IMR-90 (cell line): ENCODE measurements around the gene STK25. TPM values are rescaled to one million over a fixed set of nuclear protein-coding genes. Genes with fewer than 3 reads are reported as not detected.
A peak's percentile ranks its signal among the peaks of the same experiment; 100 is the strongest.

ENCODE experiments used
- ATAC-seq: fragments of 200-7000 bp; cut with Tn5 transposase; 2 replicates; pipeline ENCODE4 v1.9.1; 2020; ENCODE audit warnings: low read depth, mild to moderate bottlenecking, moderate library complexity
- BruUV-seq: library from RNA; stranded (reverse); fragments of 400-500 nt; replicated peaks from 2 replicates; lab custom pipeline; 2021; lab: Mats Ljungman, UMichigan
- CTCF ChIA-PET: fragments of 300-600 bp; formaldehyde crosslinking; extraction: SDS; loops from one replicate; lab custom pipeline; 2021; ENCODE audit warnings: antibody characterized with exemption; lab: Yijun Ruan, JAX
- POLR2A ChIA-PET: fragments of 300-600 bp; sonication (Branson Sonifier 250); formaldehyde crosslinking; loops from one replicate; lab custom pipeline; 2022; ENCODE audit warnings: antibody characterized with exemption; ENCODE audit not compliant: unreplicated experiment; lab: Charles Lee
- DNase-seq: peaks from one replicate; pipeline ENCODE4 v3.0.0; 2013
- H2AFZ ChIP-seq: replicated peaks from 2 replicates; pipeline ENCODE3; 2013; ENCODE audit warnings: low read length, mild to moderate bottlenecking; ENCODE audit not compliant: poor library complexity
- H2AK5ac ChIP-seq: 2 replicates; pipeline ENCODE4 v1.6.1; 2013; ENCODE audit warnings: low read depth, low read length, inconsistent platforms
- H2AK9ac ChIP-seq: replicated peaks from 2 replicates; pipeline ENCODE3; 2013; ENCODE audit warnings: mild to moderate bottlenecking, low read depth, low read length, moderate library complexity; ENCODE audit not compliant: poor library complexity
- H2BK120ac ChIP-seq: 2 replicates; pipeline ENCODE4 v1.6.1; 2013; ENCODE audit warnings: low read depth, low read length, inconsistent platforms
- H2BK15ac ChIP-seq: 3 replicates; pipeline ENCODE4 v1.6.1; 2013; ENCODE audit warnings: low read depth, low read length, inconsistent platforms
- H2BK20ac ChIP-seq: 2 replicates; pipeline ENCODE4 v1.6.1; 2013; ENCODE audit warnings: low read depth, mild to moderate bottlenecking, inconsistent platforms, low read length, moderate library complexity
- H2BK5ac ChIP-seq: 2 replicates; pipeline ENCODE4 v1.6.1; 2013; ENCODE audit warnings: mild to moderate bottlenecking, low read depth, low read length, inconsistent platforms; ENCODE audit not compliant: poor library complexity, severe bottlenecking
- H3K14ac ChIP-seq: replicated peaks from 2 replicates; pipeline ENCODE4 v1.6.1; 2013; ENCODE audit warnings: low read depth, low read length, inconsistent platforms
- H3K18ac ChIP-seq: 2 replicates; pipeline ENCODE4 v1.6.1; 2013; ENCODE audit warnings: low read depth, low read length, control low read depth
- H3K23ac ChIP-seq: 2 replicates; pipeline ENCODE4 v1.6.1; 2013; ENCODE audit warnings: low read depth, low read length, inconsistent platforms
- H3K27ac ChIP-seq: 2 replicates; pipeline ENCODE4 v1.5.1; 2013; ENCODE audit warnings: mild to moderate bottlenecking, control low read depth, low read length; ENCODE audit not compliant: insufficient read depth
- H3K27me3 ChIP-seq: 2 replicates; pipeline ENCODE4 v1.6.1; 2013; ENCODE audit warnings: low read length; ENCODE audit not compliant: control insufficient read depth, insufficient read depth
- H3K36me3 ChIP-seq: 2 replicates; pipeline ENCODE4 v1.6.1; 2013; ENCODE audit warnings: low read length, mixed read lengths; ENCODE audit not compliant: control insufficient read depth, insufficient read depth
- H3K4ac ChIP-seq: 2 replicates; pipeline ENCODE4 v1.6.1; 2013; ENCODE audit warnings: low read depth, low read length, inconsistent platforms
- H3K4me1 ChIP-seq: 2 replicates; pipeline ENCODE4 v1.6.1; 2013; ENCODE audit warnings: low read length, mixed read lengths; ENCODE audit not compliant: control insufficient read depth, insufficient read depth
- H3K4me2 ChIP-seq: 2 replicates; pipeline ENCODE4 v1.6.1; 2013; ENCODE audit warnings: low read depth, mild to moderate bottlenecking, control low read depth, low read length, moderate library complexity
- H3K4me3 ChIP-seq: 2 replicates; pipeline ENCODE4 v1.5.1; 2013; ENCODE audit warnings: low read depth, mild to moderate bottlenecking, control low read depth, low read length, moderate library complexity; ENCODE audit not compliant: insufficient read depth
- H3K56ac ChIP-seq: 2 replicates; pipeline ENCODE4 v1.6.1; 2013; ENCODE audit warnings: low read length, inconsistent platforms; ENCODE audit not compliant: insufficient read depth; ENCODE audit errors: extremely low read depth
- H3K79me1 ChIP-seq, 2 experiments: 2 replicates each; pipeline ENCODE4 v1.6.1; 2013; ENCODE audit warnings: low read length in 2 of 2, inconsistent platforms in 1 of 2, low read depth in 1 of 2
- H3K9ac ChIP-seq: 2 replicates; pipeline ENCODE4 v1.6.1; 2013; ENCODE audit warnings: low read depth, low read length, control low read depth
- H3K9me1 ChIP-seq: 2 replicates; pipeline ENCODE4 v1.6.1; 2013; ENCODE audit warnings: low read length, inconsistent platforms; ENCODE audit not compliant: insufficient read depth
- H3K9me3 ChIP-seq: 2 replicates; pipeline ENCODE4 v1.6.1; 2013; ENCODE audit warnings: low read length; ENCODE audit not compliant: control insufficient read depth, insufficient read depth
- H4K20me1 ChIP-seq: 2 replicates; pipeline ENCODE4 v1.6.1; 2013; ENCODE audit warnings: low read length, inconsistent platforms; ENCODE audit not compliant: insufficient read depth
- H4K5ac ChIP-seq: 2 replicates; pipeline ENCODE4 v1.6.1; 2013; ENCODE audit warnings: mild to moderate bottlenecking, low read depth, low read length, control low read depth
- H4K8ac ChIP-seq, 2 experiments: 2 replicates each; pipeline ENCODE4 v1.6.1; 2013; ENCODE audit warnings: low read depth in 2 of 2, low read length in 2 of 2, control low read depth in 1 of 2, inconsistent platforms in 1 of 2
- H4K91ac ChIP-seq: 2 replicates; pipeline ENCODE4 v1.6.1; 2013; ENCODE audit warnings: low read depth, low read length, inconsistent platforms; ENCODE audit not compliant: insufficient read depth
- BHLHE40 ChIP-seq: fragments of 150-350 bp; IDR thresholded peaks from 2 replicates; pipeline ENCODE4 v1.6.1; 2016; ENCODE audit warnings: mild to moderate bottlenecking, low read depth, low read length
- CEBPB ChIP-seq: IDR thresholded peaks from 2 replicates; pipeline ENCODE4 v1.6.1; 2012; ENCODE audit warnings: low read depth, low read length, improper control_type of control experiment
- CHD1 ChIP-seq: IDR thresholded peaks from 2 replicates; pipeline ENCODE4 v1.6.1; 2012; ENCODE audit warnings: low read depth, low read length, improper control_type of control experiment
- ELK1 ChIP-seq: fragments of 150-350 bp; IDR thresholded peaks from 2 replicates; pipeline ENCODE4 v1.6.1; 2016; ENCODE audit warnings: low read depth, mild to moderate bottlenecking, low read length, moderate library complexity, borderline replicate concordance
- FOS ChIP-seq: fragments of 150-350 bp; IDR thresholded peaks from 2 replicates; pipeline ENCODE4 v1.6.1; 2016; ENCODE audit warnings: low read depth, low read length
- MAFK ChIP-seq: IDR thresholded peaks from 2 replicates; pipeline ENCODE4 v1.6.1; 2012; ENCODE audit warnings: low read depth, low read length, improper control_type of control experiment
- MAZ ChIP-seq: IDR thresholded peaks from 2 replicates; pipeline ENCODE4 v1.6.1; 2012; ENCODE audit warnings: low read depth, mild to moderate bottlenecking, low read length, improper control_type of control experiment, moderate library complexity, borderline replicate concordance
- MXI1 ChIP-seq: IDR thresholded peaks from 2 replicates; pipeline ENCODE4 v1.6.1; 2012; ENCODE audit warnings: low read depth, mild to moderate bottlenecking, low read length, moderate library complexity, borderline replicate concordance
- NFE2L2 ChIP-seq: fragments of 150-350 bp; IDR thresholded peaks from 2 replicates; pipeline ENCODE4 v1.6.1; 2016; ENCODE audit warnings: low read depth, mild to moderate bottlenecking, low read length
- POLR2A ChIP-seq: IDR thresholded peaks from 2 replicates; pipeline ENCODE4 v1.6.1; 2012; ENCODE audit warnings: mild to moderate bottlenecking, low read depth, low read length
- RAD21 ChIP-seq: IDR thresholded peaks from 2 replicates; pipeline ENCODE4 v1.6.1; 2012; ENCODE audit warnings: low read length, improper control_type of control experiment
- RCOR1 ChIP-seq: IDR thresholded peaks from 2 replicates; pipeline ENCODE4 v1.6.1; 2012; ENCODE audit warnings: mild to moderate bottlenecking, low read length, improper control_type of control experiment; ENCODE audit not compliant: insufficient replicate concordance
- RFX5 ChIP-seq: IDR thresholded peaks from 2 replicates; pipeline ENCODE4 v1.8.0; 2012; ENCODE audit warnings: low read depth, mild to moderate bottlenecking, low read length, moderate library complexity
- SMC3 ChIP-seq: fragments of 150-350 bp; IDR thresholded peaks from 2 replicates; pipeline ENCODE4 v1.6.1; 2016; ENCODE audit warnings: low read depth, mild to moderate bottlenecking, antibody characterized with exemption, low read length, moderate library complexity
- USF2 ChIP-seq: fragments of 150-350 bp; IDR thresholded peaks from 2 replicates; pipeline ENCODE4 v1.6.1; 2017; ENCODE audit warnings: mild to moderate bottlenecking, antibody characterized with exemption, low read length, low read depth
- WGBS, 2 experiments: methylation state at CpG; one replicate each; pipeline versions ENCODE4 v1.1.5 to v1.1.7; 2013; ENCODE audit warnings: missing lambda C conversion rate in 2 of 2; ENCODE audit not compliant: insufficient read length in 1 of 2; ENCODE audit errors: extremely low coverage in 2 of 2; 5-methylcytosine and 5-hydroxymethylcytosine counted together
- dilution Hi-C: fragments of 300-500 bp; cut with HindIII; formaldehyde crosslinking; loops from one replicate; pipeline ENCODE4 v1.14.3; 2018; ENCODE audit warnings: low sequenced_read_pairs; ENCODE audit not compliant: unreplicated experiment
- in situ Hi-C: fragments of 300-500 bp; cut with MboI; formaldehyde crosslinking; loops from 3 replicates; pipeline ENCODE4 v1.14.3; 2019; ENCODE audit warnings: low sequenced_read_pairs, inconsistent platforms, mixed read lengths
- intact Hi-C: fragments of 100-400 bp; cut with micrococcal nuclease; formaldehyde crosslinking; loops from 2 replicates; pipeline ENCODE4 v1.10.0; 2022
- polyA plus RNA-seq, 3 experiments: library from polyadenylated mRNA; depleted of rRNA; stranded (reverse); fragments of >200 nt; gene quantifications; 2 replicates each; pipeline ENCODE4 v1.2.3, GENCODE V29; 2012; ENCODE audit warnings: low replicate concordance in 1 of 3
- total RNA-seq: library from RNA; depleted of rRNA; stranded (reverse); fragments of >200 nt; gene quantifications from 2 replicates; pipeline ENCODE4 v1.2.3, GENCODE V29; 2012

STK25 gene
- total and polyA plus RNA-seq, 2 of the 4 experiments (the other 2 are of a cell fraction): 258 to 392 TPM

GRCh38 chr2:241554610-241555322 lies 46.4 kb upstream of the STK25 start (continued):
- no peak for TF ChIP-seq MAFK

GRCh38 chr2:241553981-241554380 lies 45.6 kb upstream of the STK25 start:
- Histone ChIP-seq H2BK120ac (no peak overlapping the region), H4K8ac (no peak overlapping the region), H2BK5ac (no peak overlapping the region), H4K91ac (no peak overlapping the region), H2AFZ (no peak overlapping the region), H3K27me3 (no peaks in the 10 kb centered on the region), H2AK5ac (peak overlapping the region; percentile 44), H3K27ac (no peak overlapping the region), H2BK15ac (no peak overlapping the region), H3K4ac (no peak overlapping the region), H3K36me3 (no peaks in the 10 kb centered on the region), H3K9me1 (peaks cover 4% of the 10 kb centered on the region; the same call in 1 of the 2 replicates), H3K14ac (no peak overlapping the region), H3K79me1 (peaks cover 0 to 2% of the 10 kb centered on the region in 2 experiments; a peak in 1 of 4 replicates), H3K18ac (no peak overlapping the region), H3K56ac (no peak overlapping the region), H2AK9ac (no peak overlapping the region), H3K4me1 (peaks cover 16% of the 10 kb centered on the region), H3K23ac (no peak overlapping the region), H2BK20ac (no peak overlapping the region), H3K9me3 (no peaks in the 10 kb centered on the region), H4K20me1 (peaks cover 3% of the 10 kb centered on the region; the same call in 1 of the 2 replicates), H4K5ac (no peak overlapping the region), H3K4me2 (no peak overlapping the region), H3K9ac (no peak overlapping the region), H3K4me3 (no peak overlapping the region)
- DNase-seq (no peak), ATAC-seq (no peak)
- dilution Hi-C loops (no loop called here), in situ Hi-C loops (no loop called here), intact Hi-C loops (no loop called here)
- CTCF ChIA-PET: no interaction called here
- BruUV-seq: no TSS peak
- POLR2A ChIA-PET: no interaction called here
- WGBS, 2 experiments: 37% methylated on average over 2 of the region's 6 CpGs; no CpG with 5 or more reads in 1 of the 2 experiments
- TF ChIP-seq RFX5 (no peak), RAD21 (no peak), CHD1 (no peak), USF2 (no peak), MAFK (no peak), FOS (no peak), SMC3 (no peak), CEBPB (no peak), POLR2A (no peak), NFE2L2 (no peak), MXI1 (no peak), BHLHE40 (no peak), RCOR1 (no peak), MAZ (no peak), ELK1 (no peak)
